T-helper 1 cell (primary cell): ENCODE results near the gene NAPB.
A peak's percentile ranks its signal among the peaks of the same experiment; 100 is the strongest.

Source experiments
- DNase-seq, 5 donors: peaks; one replicate each; pipeline ENCODE4 v3.0.0-alpha.2; 2012 to 2020

NAPB gene

GRCh38 chr20:23437126-23437899 lies 16.0 kb upstream of the NAPB start:
- DNase-seq = no peak

GRCh38 chr20:23436681-23437080 lies 15.4 kb upstream of the NAPB start:
- no peak for DNase-seq

DNA sequence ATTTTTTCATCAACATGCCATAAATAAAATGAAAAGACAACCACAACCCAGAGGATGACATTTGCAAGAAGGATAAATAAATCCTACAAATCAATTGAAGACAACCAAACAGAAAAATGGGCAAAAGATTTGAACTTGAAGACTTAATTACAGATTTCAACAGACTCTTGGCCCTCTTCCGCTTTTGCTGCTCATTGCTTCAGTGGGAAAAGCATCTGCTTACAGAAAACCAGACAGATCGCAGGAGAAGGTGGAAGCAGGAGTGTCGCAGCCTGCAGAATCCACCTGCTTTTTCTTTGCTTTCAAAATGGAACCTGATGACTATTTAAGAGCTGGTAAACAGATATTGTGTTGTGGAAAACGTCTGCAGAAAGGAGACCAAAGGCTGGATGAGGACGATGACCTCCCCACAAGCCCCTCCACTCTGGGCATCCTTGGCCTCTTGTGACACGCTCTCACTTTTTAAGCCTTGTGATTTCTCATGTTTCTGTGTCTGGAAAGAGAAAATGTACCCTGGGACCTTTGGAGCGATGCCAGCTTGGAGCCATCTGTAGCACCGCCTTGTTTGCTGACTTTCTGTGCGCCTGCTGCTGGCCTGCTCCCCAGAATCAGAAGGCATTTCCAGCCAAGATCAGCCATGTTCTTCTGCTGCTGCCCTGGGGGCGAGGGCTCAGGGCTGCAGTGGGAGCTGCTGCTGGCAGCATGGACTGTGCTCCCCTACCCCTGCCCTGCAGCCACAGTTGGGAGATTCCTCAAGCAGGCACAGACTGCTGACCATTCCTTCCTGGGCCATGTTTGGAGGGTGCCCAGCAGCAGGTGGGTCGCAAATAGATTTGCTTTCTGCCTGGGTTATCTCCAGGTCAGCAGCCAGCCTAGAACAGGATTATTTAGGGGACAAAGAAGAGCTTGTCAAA lies 14.6 kb upstream of the NAPB start:
- no peak for DNase-seq

DNA sequence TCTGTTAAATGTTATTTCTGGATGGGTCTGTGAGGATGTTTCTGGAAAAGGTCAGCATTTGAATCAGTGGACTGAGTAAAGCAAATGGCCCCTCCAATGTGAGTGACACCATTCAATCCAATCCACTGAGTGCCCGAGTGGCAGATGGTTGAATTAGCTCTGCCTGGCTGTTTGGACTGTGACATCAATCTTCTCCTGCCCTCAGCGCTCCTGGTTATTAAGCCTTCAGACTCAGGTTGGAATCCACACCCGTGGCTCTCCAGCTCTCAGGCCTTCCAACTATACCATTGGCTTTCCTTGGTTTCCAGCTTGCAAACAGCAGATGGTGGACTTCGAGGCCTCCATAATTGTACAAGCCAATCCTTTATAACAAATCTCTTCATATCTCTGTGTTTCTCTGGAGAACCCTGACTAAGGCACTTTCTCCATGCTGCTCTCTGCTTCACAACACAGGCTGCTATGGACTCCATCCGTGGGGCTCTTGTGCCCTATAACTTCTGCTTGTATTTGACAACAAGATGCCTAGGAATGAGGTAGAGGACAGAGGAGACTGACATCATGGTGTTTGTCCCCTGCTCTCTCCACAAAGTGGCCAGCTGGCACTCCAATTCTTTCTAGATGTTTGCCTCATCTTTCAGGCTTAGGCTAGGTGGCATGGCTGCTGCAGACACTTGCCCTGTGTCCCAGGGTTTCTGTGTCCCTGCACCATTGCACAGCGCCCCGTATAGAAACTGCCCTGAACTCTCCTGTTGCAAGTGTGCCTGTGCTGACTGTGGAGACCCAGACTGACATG lies 13.4 kb upstream of the NAPB start:
- no peak for DNase-seq

DNA sequence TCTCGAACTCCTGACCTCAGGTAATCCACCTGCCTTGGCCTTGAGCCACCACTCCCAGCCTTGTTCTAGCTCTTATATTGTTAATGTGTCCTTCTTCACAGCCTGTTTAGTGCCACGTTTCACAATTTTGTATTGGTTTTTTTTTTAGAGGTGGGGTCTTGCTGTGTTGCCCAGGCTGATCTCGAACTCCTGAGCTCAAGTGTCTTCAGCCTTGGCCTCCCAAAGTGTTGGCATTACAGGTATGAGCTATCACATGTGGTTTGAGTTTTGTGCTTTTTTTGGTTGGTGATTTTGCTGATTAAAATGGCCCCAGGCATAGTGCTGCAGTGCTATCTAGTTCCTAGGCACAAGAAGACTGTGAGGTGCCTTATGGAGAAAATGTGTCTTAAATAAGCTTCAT lies 12.3 kb upstream of the NAPB start:
- DNase-seq = no peak

DNA sequence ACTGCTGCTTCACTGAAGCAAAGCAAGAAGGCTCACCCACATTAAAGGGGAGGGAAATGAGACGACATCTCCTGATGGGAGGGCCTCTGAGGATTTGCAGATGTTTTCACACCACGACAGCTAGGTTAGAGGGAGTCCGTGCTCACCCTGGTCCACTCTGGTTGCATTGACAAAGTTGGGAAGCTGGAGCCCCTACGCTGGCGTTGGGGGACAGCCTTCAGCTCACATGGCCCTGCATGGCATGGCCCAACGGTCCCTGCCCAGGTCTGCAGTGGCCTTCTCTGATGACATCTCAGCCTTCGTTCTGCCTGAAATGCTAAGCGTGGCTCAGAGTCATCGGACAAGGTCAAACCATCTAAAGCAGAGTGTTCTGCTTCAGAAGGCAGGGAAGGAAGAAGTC lies 3.8 kb upstream of the NAPB start:
- no peak for DNase-seq

DNA sequence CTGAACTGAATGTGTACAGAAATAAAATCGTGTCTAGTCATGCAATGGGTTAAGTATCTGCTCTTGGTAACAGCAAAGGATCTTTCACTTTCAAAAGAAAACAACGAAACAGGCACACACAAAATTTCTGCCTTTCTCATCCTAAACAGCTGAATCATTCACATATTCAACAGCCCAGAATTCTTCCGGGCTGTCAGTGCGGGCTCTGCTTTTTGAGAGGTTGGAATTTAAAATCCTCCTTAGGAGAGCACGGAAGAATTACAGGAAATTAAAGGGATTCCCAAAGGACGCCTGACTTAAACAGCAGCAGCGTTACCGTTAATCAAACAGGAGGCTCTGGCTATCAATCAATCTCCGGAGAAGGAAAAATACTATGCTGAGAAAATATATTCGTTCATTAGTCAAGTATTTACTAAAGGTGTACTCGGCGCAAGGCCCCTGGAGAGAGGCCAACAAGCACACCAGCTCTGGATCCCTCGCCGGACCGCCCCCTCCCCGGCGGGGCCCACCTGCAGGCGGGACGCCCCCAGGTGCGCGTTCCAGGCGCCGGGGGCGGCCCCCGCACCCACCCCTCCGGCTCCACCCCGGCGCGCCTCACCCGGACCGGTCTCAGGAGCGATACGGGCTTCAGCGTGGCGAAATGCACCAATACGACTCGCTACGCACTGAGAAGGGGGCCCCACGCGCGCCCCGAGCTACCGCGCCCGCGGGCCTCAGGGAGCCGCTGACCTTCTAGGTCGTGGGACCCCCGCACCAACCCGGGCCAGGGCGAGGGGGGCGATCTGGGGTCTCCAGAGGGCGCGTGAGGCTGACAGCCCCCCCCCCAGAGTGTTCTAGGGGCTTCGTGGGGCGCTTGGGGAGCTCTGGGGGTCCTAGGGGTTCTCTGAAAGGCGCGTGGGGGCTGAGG lies 1.0 kb downstream of the NAPB start:
- DNase-seq = peak; percentile 23 to 49 (median 30)

GRCh38 chr20:23419657-23419994 lies 1.7 kb downstream of the NAPB start:
- no peak for DNase-seq

DNA sequence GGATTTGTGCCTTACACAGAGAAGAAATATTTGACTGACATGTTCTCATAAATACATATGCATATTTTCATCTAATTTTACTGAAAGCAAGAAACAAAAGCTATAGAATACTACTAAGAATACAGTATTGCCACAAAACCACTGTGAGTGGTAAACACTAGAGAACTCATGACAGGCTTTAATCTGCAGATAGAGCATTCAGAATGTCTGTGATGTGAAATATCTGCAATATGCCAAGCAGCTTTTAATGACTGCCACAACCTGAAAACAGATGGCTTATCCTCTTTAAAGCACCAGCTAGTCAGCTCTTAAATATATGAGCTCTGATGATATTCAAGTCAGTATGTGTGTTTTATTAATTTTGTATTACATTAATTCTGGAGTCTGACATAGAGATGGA lies 3.4 kb downstream of the NAPB start:
- no peak for DNase-seq

DNA sequence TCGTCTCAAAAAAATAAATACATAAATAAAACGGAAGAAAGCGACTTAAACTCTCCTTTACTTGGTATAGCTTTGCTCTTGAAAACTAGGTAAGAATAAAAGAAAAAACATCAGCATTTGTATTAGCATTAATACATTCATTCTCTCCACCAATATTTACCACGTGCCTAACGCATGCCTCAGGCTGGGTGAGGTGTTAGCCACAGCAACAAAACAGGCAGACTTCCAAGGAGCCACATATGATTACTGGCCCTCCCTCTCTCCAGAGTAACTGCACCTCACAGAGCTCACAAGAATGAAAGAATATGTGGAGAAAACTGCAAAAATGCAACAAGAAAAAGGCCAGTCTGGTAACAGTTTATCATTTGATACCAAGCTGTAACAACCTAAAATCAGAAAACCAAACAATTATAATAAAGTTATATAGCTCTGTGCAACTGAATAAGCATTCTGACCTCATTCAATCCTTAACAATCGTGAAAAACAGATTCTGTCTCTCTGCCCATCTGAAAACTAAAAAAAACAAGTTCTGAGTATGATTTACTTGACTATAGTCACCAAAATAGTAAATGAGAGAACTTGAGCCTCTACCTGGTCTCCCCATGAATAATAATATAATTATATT lies 5.2 kb downstream of the NAPB start:
- DNase-seq = no peak

DNA sequence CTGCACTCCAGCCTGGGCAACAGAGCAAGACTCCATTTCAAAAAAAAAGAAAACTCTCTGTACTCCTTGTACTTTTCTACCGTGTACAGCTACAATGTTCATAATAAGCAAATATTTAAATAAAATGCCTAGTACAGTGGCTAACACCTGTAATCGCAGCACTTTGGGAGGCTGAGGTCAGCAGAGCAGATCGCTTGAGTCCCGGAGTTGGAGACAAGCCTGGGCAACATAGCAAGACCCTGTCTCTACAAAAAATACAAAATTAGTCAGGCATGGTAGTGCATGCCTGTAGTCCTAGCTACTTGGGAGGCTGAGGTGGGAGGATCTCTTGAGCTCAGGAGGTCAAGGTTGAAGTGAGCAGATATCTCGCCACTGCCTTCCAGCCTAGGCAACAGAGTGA lies 5.7 kb downstream of the NAPB start:
- DNase-seq = no peak

GRCh38 chr20:23414526-23415188 lies 6.6 kb downstream of the NAPB start:
- DNase-seq = no peak

GRCh38 chr20:23413862-23414422 lies 7.3 kb downstream of the NAPB start:
- no peak for DNase-seq

DNA sequence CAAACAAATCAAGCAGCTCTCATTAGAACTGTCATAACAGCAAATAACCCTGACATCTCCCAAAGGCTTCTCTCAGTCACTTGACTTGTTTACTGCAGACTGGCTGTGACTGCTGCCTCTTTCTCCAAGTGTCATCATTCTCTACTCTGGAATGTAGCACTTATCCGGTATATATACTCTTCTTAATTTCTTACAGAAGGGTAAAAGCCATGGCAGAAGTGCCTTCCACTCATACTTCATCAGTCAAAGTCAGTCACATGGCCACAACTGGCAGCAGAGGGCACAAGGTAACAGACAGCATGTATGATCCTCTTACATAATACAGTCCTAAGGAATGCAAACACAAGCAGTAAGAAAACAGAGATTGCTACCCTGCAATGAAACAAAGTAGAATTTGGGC lies 9.3 kb downstream of the NAPB start:
- no peak for DNase-seq

DNA sequence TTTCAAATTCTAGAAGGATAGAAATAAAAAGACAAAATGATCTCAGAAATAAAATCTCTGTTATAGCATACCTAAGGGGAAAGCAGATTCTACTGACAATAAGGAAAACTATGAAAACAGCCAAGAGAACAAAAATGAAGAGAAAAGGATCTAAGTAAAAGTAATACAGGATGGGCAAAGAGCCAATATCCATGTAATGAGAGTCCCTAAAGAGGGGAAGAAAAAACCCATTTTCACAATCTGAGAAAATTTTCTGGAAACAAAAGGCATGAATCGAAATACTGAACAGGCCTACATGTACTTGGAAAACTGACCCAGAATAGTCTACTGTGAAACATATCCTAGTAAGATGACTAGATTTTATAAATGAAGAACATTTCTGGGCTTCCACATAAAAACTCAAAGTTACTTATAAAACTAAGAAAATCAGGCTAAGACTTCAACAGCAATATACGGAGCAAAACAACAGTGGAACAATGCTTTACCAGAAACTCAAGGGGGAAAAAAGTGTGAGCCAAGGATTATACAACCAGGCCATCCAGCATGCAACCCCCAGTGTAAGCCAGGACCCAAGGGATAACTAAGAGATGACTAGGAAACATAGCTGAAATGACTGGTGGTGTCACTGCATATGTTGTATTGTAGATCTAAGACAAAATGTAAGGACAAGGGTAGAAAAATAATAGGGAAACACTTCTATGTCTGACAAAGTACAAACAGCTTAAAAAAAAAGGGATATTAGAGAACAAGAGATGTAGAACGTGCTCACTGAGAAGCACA lies 10.2 kb downstream of the NAPB start:
- DNase-seq = no peak

DNA sequence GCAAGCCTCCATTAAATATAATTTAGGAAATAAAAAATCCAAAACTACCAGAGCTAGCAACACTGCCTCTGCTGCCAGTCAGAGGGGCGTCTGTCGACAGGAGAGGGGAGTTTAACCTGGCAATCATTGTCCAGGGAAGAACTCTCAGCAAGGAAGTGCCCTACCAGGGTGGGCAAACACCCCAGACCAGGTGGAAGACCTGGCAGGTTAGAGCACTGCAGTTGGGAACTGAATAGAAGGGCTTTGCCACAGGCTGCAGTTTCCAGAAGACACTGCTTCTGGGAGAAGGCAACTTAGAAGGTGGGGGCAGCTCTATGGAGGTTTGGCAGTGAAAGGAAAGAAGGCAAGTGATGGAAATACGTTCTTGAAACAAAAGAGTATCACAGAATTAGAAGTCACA lies 11.5 kb downstream of the NAPB start:
- DNase-seq = no peak

DNA sequence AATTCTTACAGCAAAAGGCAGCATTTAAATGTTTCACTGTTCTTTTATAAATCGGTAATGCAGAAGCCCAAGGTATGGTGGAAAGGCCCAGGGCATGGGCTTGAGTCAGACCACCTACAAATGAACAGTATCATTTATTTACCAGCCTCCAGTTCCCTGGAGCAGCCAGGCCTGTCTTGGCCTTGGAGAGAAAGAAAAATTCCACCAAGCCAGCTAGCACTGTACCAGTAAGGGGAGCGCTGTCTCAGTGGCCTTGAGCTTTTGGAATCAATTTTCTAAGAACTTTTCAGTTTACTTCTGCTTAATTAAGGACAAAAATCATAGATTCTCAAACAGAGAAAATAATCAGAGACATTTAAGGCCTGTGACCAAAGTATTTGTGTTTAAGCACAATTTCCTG lies 12.3 kb downstream of the NAPB start:
- DNase-seq = no peak

DNA sequence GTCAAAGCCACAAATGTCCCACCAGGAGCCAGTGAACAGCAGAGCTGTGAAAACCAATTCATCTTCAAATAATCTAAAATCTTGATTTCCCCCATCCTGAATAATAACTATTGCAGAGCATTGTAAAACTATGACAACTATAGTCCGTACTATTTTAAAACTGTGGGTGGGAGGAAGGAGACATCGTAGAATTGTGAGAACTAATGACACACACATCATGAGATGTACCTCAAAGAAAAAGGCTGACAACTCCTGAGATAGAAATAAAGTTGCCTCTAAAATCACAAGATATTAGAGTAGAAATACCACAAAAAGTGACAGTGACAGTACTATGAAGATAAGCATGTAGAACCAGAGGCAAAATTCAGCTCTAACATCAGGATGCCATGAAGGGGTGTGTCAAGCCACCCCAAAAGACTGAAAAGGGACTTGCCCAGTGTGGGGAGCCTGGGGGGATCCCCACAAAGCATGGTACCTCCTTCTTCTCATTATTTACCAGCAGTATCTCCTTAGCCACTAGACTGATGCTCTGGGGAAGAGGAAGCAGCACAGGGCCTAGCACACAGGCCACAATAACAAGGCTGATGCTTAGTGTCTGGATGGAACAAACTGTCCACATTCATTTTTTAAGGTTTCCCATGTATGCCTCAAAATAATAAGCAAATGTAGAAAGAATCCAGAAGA lies 13.4 kb downstream of the NAPB start:
- peak in 2 of 5 donors; percentile 9 to 36 for DNase-seq

GRCh38 chr20:23406880-23407279 lies 14.4 kb downstream of the NAPB start:
- DNase-seq = no peak
